HG03432 (cell line): ENCODE measurements around the gene TMEM44.

ENCODE experiments used
- ATAC-seq: cut with Tn5 transposase; IDR thresholded peaks from one replicate; pipeline ENCODE4 v1.9.1; 2021; ENCODE audit warnings: mild to moderate bottlenecking, moderate library complexity; ENCODE audit not compliant: unreplicated experiment

Gene TMEM44, protein sequence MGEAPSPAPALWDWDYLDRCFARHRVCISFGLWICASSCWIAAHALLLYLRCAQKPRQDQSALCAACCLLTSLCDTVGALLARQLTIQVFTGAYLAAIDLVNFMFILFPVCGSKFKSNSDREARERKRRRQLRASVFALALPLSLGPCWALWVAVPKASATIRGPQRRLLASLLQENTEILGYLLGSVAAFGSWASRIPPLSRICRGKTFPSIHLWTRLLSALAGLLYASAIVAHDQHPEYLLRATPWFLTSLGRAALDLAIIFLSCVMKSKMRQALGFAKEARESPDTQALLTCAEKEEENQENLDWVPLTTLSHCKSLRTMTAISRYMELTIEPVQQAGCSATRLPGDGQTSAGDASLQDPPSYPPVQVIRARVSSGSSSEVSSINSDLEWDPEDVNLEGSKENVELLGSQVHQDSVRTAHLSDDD

DNA sequence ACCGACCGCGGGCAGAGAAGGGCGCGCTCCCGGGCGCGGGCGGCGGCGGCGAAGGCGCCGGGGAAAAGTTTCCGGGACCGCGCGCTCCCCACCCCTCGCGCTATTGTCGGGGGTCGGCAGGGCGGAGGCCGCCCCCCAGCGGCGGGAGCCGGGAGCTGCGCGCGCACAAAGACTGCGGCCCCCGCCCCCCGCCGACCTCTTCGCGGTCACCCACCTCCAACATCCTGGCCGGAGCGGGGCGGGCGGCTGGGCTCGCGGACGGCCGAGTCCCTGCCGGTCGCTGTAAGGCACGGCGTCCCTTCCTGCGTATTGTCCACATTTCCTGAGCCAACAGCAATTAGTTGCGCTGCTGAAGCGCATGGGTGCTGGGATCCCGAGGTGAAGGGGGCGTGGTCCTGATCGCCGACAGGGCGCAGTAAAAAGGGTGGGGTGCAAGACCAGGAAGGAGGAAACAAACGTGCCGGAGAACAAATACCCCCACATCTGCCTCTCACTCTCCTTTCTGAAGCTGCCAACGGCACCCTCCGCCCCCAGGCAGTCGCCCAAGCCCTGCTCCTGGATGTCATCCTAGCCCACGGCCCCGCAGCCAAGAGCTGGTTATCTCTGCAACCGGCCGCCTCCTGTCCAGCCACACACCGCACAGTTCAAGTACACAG is at the start of gene TMEM44:
Gene TMEM44 (minus strand): TSS at position 71 of the 656 bp plus-strand sequence. CDS start 204 bp downstream, outside the sequence.
- ATAC-seq, result peak; percentile 89

DNA sequence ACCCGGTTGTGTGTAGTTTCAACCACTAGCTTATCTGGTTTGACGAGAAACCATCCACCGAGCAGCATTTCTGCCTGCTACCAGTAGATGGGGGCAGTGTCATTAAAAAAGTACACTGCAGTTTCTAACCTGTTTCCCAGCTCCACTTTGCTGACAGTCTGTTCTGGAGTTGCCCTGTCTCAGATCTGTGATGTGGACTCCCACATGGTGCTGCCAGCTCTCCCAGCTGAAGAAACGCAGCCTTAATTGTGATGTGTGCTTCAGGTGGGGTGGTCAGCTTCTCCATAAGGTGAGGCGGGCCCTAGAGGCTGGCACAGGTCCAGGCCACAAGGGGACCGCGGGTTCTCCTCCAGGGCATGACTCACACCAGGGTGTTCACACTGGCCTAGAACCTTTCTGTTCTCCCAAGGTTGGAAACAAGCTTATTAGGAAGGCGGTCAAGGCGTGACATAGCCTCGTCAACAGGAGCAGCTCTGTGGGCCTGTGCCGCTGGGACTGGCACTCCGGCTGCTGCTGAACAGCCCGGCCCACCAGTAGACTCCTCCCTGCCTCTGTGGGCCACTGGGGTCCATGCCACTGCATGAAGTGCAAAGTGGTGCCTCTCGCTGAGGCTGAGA is 49.6 kb upstream of the TMEM44 start:
- ATAC-seq, result no peak

DNA sequence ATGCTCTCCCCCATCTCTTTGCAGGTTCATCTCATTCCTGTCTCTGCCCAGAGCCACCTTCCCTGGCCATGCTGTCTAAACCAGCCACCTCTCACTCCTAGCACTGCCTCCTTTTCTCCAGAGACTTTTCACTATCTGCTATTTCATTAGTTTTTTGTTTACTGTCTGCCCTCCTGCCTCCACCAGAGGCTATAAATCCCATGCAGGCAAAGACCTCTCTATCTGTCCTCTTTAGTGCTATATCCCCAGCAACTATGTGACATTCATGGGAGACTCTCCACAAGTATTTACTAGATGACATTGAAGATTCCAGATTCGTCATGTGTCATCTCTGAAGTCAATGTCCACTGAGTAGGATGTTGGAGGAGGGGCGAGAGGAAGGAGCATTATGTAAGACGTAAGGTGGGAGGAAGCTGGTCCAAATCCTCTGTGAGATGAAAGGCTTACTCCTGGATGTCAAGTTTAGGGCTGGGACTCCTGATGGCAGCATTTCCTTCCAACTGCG is 49.0 kb upstream of the TMEM44 start:
- no peak for ATAC-seq

DNA sequence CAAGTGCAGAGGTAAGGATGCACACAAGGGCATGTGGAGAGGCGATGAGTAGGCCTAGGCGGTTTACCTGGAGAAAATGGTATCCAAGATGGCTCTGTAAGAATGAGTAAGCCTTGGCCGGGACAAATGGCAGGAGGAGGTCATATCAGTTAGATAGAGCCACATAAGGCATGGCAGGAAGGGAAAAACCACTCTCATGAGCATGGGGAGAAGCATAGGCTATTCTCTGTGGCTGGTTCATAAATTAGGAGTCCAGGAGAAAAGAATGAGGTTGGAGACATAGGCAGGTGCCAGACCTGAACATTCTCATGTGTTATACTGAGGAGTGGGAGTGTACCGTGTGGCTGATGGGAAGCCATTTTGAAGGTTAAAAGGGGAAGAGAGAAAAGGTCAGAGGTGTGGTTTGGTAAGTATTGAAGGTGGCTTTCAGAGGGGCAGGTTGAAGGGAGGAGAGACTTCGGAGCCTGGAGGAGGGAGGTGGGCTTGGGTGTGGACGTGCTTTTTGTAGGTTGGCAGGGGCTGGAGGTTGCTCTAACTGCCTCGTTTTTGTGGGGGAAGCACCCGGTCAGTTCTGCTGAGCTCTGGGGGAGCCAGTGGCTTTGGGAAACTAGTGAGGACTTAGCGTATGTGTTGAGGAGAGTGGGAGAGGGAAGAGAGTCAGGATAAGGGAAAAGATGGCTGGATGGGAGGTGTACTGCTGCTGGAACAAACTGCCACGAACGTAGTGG is 47.8 kb upstream of the TMEM44 start:
- ATAC-seq, result no peak

DNA sequence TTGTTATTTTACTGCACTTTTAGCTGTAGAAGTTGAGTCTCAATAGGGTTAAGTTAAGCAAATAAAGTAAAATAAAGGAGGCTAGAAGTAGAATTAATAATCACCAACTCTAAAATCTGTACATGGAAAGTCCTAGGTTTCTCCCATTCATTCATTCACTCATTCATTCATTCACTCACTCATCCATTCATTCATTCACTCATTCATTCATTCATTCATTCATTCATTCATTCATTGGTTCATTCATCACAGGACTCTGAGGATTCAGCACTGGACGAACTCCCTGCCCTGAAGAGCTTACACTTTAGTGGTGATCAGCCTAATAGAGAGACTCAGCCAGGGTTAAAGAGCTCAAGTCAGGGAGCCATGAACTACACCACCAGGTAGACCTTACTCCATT is 43.3 kb upstream of the TMEM44 start:
- ATAC-seq, result no peak

DNA sequence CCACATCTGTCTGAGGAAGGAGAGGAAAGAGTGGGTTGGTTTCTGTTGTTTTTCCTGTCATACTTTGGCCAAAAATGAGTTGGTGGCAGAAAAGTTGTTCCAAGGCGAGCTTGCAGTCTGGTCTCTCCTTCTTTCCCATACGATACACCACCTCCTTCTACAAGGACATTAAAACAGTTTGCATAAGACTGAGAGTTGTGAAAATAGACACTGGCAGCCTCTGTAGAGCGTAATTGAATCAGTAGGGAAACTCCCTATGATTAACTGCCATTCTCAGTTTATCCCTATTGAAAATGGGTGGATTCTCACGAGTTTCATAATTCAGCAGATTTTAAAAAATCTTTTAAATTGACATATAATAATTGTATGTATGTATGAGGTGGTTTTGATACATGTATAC is 42.5 kb upstream of the TMEM44 start:
- ATAC-seq, result no peak

DNA sequence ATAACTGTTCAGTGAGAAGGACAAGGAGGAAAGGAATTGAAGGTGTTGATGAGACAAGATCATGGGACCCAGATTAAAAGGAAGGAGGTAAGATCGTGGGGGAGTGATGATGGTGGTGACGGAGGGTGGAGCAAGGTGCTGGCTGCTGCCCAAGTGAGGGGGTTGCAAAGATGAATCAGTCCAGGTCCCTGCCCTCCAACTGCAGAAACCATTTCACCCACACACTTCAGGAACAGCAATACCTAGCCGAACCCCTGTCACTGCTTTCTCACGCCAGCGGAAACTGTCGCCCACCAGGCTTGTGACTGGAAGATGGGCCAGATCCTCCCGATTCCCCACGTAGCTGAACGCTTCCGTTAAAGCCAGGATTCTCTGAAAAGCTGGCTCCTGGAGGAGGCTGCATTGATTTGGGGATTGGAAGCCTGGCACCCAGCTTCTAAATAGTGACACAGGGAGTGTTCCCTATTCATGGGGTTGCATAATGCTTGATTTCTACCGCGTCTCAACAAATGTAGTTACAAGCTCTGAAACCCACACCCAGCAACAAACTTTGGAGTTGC is 41.9 kb upstream of the TMEM44 start:
- ATAC-seq, result no peak

DNA sequence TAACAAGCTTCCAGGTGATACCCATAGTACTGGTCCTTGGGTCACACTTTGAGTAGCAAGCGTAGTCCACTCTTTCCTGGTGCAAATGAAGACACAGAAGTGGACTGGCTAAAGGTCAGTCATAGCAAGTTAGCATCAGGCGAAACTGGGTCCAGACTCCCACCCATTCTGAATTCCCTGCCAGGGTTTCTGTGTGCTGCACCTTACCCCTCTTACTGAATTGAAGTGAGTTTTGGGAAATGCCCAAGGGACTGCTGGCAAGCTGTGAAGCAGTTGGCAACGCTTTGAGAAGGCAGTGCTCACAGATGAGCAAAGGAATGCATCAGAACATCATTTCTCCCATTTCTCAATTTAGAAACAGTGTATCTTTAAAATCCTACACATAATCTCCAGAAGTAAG is 40.5 kb upstream of the TMEM44 start:
- ATAC-seq, result no peak

DNA sequence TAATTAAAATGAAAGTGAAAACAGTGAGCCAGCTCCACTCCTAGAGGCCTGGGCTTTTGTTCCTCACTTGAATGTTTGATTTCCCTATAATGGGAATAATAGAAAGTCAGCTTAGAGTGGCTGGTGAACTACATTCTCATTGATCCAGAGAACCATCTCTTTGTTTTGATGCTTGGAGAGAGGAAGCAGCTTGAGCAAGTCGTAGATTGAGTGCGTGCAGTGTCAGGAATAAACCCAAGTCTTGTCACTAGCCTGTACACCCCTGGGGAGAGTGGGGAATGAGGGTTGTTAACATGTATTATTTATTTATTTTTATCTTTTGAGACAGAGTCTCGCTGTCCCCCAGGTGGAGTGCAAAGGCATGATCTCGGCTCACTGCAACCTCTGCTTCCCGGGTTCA is 39.7 kb upstream of the TMEM44 start:
- ATAC-seq, result no peak

DNA sequence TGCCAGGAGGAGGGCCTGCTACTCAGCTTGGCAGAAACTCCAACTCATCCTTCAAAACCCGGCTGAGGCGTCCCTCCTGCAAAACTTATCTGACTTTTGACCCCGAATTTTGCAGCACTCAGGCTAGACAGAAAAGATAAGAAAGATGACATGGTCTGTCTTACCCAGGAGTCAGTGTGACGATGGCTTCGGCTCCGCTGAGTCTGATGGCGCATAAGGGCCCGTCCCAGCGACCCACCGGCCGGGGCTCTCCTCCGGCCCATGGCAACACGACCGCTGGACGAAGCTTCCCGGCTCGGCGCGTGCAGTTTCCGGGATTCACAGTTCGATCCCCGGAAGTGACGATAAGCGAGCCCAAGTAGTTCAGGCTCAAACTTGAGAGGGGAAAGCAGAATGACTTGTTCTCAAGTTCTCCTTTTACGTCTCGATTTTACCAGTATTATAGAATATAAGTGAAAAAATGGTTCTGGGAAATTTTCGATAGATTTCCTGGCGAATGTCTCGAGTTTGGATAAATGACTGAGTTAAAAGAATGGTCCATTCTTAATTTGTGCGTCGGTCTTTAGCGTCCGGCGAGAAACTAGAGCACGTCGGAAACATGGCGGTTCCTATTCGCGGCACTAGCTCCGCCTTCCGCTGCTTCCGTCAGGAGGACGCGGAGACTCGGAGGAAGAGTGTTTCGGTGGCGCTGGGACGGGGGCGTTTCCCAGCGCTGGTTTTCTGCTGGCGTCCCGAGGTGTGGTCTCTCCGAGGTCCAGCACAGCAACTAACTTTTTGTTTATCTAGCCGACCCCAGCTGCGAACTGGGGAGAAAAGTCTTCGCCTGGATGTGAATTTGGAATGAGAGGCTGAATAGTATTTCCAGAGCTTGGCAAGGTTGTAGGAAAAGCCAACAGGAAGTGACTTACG is 38.9 kb upstream of the TMEM44 start, which contains the start of gene LSG1:
Gene LSG1 (minus strand): TSS at position 292 of the 909 bp plus-strand sequence. CDS start 29 bp downstream, at position 263.
- ATAC-seq, result peak; percentile 86

DNA sequence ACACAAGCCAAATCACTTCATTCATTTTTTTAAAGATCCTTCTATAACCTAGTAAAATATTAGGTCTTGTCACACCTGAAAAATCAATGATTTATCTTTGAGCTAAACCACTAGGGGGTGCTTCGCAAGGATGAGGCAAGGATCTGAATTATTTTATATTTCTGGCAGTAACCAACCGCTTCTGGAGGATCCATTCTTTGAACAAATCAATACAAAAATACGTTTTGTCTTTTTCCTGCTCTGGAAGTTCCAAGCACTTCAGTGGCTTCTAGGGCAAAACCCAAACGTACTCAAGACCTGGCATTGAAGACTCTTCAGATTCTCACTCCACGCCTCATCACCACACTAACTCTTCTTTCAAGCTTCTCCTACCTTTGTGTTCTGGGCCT is 38.3 kb upstream of the TMEM44 start:
- ATAC-seq, result peak; percentile 25

DNA sequence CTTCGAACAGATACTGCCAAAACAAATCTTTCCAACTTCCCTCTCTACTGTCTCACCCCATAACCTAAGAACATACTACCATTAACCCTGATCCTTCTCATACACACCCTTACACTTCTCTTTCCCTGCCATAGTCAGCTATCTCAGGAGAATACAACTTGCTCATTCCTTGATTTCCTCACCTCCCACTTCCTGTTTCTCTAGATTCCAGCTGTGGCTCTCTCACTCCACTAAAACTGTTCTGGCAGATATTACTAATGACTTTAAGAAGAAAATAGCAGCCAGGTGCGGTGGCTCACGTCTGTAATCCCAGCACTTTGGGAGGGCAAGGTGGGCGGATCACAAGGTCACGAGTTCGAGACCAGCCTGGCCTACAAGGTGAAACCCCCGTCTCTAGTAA is 34.1 kb upstream of the TMEM44 start:
- no peak for ATAC-seq

DNA sequence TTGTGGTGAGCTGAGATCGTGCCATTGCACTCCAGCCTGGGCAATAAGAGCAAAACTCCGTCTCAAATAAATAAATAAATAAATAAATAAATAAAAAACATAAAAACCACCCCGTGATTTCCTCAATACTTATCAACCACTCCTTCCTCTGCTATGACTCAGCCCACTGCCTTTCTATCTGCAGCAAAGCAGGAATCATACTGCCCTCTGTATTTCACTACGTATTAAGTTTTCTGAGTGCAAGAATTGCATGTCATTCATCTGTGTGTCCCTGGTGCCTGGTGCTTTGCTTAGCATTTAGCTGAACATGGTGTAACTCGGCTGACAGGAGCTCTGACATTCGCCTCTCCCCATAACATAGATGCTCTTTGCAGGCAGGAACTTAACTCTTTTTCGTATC is 31.6 kb upstream of the TMEM44 start:
- no peak for ATAC-seq

DNA sequence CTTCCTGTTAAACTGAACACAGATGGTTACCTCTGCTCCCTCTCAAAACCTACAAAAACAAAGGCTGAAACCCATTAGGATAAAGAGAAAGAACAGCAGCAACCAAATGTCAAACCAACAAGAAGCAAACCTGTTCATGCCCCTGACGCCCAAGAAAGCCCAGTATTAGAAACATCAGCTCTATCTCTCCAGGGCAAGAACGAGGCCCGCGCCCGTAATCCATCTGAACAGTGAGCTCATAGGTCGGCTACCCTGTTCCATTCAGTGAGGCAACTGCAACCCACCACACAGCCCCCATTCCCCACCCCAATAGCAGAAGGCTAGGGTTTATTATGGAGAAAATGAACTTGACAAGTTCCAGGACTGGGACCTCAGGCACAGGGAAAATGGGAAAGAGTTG is 28.7 kb upstream of the TMEM44 start:
- ATAC-seq, result no peak

DNA sequence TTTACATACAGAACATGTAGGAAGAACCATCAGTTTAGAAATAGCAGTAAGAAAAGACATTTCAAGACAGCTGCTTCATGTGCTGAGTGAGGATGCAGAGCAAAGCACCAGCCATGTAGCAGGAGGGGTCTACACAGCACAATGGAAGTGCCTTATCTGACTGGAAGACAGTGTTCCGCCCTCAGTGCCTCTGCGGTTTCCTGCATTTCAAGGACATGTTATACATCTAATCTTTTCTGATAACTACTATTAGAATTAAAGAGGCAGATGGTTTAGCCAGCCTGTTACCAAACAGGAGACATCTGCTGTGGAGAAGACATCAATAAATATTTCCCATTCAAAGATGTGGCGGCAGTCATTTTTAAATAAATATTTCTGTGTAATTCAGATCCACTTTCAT is 28.2 kb upstream of the TMEM44 start:
- ATAC-seq, result no peak

DNA sequence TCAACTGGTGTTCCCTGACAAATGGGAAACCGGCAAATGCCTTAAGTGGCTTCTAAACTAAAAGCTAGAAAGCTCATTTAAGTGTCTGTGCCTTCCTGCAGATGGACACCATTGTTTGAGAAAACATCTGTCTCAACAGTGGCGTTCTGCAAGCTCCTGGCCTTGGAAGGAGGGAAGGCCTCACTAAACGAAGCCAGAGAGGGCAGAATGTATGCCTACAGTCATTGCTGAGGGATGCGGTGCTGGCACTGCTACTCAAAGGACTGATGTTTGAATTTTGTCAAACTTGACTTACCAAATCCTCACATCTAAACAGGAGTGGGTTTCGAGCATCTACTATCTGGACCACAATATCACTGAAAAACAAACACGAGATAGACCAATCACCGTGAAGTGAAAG is 26.6 kb upstream of the TMEM44 start:
- no peak for ATAC-seq

DNA sequence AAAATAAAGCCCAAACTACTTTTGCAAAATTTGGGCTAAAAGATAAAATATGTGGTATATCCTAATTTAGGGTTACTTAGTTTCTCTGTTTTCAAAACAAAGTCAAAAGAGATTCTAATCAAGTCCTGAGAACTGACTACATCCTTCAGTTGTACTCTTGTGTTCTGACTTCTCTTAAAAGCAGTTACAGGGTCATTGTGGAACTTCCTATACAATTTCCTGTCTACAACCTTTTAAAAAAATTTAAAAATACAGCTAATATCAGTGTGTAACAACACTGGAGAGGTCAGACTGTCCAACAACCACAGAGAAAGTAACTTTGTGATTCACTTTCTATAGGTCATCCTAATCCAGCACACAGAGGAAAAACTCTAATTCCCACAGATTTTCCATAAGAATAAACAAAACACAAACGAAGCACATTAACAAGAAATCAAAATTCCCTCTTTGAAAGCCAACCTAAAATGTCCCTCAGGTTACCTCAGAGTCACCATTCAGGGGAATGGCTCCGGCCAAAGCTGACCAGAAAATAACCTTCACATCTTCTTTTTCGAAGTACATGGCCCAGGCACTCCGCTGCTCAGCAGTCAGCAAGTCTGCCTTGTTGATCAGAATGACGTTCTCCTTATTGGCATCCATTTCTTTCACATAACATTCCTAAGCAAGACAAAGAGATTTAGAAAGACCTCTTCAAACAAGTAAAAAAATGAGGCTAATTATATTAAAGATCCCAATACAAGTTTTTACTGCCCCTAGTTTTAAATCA is 25.4 kb upstream of the TMEM44 start:
- ATAC-seq, result no peak

DNA sequence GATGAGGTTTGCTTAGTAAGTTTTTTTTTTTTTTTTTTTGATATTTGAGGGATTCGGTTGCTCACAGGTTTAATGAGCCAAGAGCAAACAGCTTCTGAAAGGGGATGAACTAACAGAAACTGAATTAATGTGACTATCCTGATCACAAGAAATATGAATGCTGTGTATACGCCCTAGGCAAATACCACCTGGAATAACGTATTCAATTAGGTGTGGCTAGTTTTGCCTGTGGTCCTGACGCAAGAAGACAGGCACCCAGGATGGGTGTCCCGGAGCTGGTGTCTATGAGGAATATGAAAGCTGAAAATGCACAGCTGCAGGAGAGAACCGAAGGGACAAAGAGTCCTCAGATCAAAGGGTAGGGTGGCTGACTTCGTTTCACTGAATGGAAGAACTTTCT is 24.2 kb upstream of the TMEM44 start:
- no peak for ATAC-seq

DNA sequence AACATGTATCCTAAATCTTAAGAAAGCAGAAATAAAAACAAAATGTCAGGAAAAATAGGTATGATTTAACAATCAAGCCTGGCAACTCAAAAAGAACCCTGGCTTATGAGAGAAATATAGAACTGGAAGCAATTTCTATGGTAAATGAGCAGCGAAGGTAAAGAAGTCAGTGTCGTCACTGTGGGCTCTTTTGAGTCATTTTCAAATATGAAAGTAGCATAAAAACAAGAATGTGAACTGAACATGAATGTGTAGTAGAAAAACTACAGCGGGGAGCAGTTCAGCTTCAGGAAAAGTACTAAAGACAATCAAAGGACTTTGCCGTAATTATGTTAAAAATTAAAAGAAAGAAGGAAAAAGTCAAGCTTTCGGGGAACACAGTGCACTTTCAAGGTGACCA is 21.2 kb upstream of the TMEM44 start:
- ATAC-seq, result no peak
